GM19023 (cell line): ENCODE results near the gene PRDX1.
A peak's percentile ranks its signal among the peaks of the same experiment; 100 is the strongest.
"Not testable (repeated sequence)": the region's sequence is repeated elsewhere in the genome, so short reads cannot be mapped to it uniquely, and the experiment has no call there.

Experiments used
- ATAC-seq: cut with Tn5 transposase; IDR thresholded peaks from one replicate; pipeline ENCODE4 v1.9.1; 2021; ENCODE audit warnings: mild to moderate bottlenecking, moderate library complexity; ENCODE audit not compliant: unreplicated experiment

The PRDX1 gene

DNA sequence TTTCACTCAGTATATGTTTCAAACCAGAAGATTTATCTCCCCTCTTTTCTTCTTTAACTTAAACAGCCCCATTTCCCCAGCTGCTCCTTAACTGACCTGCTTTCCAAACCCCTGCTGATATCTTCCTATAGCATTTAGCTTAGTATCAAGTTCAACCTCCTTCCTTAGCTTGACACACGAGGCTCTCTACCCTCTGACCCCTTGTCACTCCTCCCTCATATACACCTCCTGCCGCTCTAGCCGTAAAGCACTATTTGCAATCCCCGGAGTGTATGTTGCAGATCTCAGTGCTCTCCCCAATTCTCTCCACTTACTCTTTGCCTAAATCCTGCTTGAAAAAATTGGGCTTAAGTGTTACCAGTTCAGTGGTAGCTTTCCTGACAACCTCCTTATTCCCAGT is 15.2 kb upstream of the PRDX1 start:
- no peak for ATAC-seq

DNA sequence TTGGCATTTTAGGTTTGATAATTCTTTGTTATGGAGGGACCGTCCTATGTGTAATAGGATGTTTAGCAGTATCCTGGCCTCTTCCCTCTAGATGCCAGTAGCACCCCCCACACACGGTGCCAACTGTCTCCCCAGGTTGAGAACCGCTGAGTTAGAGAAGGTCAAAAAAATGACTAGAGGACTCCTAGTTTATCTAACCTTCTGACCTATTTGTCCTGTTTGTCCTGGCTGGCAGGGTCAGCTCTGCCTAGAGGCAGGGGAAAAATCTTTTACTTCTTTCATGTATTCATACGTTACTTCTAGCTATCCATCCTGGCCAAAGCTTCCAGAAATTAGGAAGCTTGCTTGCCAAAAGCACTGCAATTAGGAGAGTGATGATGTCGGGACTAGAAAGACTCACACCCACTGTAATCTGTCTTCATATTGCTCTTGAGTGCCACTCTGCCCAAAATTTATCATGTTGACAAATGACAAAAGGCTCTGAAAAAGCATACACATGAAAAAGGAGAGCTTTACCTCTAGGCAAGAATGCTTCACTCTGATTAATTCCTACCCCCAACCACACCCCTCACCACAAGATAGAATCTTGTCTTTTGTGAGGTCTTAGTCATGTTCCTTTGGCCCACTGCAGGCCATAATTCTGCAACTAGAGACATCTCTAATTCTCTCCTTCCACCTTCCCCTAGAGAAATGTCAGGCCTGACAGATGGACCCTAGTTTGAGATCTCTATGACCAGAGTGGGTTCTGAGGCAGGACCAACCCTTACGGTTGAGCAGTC is 14.5 kb upstream of the PRDX1 start:
- no peak for ATAC-seq

DNA sequence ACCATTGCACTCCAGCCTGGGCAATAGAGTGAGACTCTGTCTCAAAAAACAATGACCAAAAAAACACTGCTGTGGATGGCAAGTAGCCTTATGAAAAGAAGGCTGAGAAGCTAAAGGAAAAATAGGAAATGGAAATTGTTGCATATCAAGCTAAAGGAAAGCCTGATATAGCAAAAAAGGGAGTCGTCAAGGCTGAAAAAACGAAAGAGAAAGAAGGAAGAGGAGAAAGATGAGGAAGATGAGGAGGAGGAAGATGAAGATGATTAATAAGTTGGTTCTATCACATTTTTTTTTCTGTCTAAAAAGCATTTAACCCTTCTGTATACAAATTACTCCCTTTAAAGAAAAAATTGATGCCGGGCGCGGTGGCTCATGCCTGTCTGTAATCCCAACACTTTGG is 10.2 kb upstream of the PRDX1 start:
- ATAC-seq: no peak

DNA sequence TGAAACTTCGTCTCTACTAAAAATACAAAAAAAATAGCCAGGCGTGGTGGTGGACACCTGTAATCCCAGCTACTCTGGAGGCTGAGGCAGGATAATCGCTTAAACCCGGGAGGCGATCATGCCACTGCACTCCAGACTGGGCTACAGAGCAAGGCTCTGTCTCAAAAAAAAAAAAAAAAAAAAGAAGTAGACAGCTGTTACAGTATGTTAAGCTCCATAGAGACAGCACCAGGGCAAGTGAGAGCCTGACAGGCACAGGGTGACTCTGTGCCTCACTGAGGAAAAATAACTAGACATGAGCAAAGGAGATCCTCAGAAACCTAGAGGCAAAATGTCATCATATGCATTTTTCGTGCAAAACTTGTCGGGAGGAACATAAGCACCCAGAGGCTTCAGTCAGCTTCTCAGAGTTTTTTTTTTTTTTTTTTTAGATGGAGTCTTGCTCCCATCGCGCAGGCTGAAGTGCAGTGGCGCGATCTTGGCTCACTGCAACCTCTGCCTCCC is 9.0 kb upstream of the PRDX1 start:
- ATAC-seq: no peak

DNA sequence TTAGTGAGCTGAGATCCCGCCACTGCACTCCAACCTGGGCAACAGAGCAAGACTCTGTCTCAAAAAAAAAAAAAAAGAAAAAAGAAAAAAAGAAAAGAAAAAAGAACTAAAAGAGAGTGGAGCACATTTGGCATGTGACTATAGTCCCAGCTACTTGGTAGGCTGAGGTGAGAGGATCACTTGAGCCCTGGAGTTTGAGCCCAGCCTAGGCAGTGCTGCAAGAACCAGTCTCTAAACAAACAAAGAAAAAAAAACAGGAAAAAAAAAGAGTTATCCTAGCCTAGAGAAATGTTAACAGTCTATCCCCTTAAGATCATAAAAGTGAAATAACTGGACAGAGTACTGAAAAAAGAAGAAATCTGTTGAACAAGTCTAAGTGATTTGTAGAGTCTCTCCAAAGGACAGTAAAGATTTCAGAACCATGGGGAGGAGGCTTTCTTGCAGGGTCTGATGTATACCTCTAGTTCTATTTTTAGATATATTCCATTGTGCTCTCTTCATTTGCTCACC is 4.5 kb upstream of the PRDX1 start:
- no peak for ATAC-seq

DNA sequence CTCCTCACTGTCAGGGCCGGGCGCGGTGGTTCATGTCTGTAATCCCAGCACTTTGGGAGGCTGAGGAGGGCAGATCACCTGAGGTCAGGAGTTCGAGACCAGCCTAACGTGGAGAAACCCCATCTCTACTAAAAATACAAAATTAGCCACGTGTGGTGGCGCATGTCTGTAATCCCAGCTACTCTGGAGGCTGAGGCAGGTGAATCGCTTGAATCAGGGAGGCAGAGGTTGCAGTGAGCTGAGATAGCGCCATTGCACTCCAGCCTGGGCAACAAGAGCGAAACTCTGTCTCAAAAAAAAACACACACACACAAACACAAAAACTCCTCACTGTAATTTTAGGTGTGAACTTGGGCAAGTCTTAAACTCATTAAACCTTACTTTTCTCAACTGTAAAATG is 2.3 kb upstream of the PRDX1 start:
- not testable (repeated sequence) for ATAC-seq

DNA sequence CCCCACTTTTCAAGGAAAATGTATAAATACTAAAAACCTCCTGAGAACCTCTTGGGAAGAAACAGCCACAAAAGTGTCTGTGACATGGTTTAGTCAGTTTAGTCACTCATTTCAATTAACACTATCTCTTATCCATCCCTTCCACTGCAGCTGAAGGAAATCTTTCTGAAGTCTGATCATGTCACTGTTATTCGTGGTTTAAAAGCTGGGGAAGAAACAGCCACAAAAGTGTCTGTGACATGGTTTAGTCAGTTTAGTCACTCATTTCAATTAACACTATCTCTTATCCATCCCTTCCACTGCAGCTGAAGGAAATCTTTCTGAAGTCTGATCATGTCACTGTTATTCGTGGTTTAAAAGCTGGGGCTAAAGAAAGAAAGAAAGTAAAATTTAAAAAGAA is 1.8 kb upstream of the PRDX1 start:
- ATAC-seq: not testable (repeated sequence)

DNA sequence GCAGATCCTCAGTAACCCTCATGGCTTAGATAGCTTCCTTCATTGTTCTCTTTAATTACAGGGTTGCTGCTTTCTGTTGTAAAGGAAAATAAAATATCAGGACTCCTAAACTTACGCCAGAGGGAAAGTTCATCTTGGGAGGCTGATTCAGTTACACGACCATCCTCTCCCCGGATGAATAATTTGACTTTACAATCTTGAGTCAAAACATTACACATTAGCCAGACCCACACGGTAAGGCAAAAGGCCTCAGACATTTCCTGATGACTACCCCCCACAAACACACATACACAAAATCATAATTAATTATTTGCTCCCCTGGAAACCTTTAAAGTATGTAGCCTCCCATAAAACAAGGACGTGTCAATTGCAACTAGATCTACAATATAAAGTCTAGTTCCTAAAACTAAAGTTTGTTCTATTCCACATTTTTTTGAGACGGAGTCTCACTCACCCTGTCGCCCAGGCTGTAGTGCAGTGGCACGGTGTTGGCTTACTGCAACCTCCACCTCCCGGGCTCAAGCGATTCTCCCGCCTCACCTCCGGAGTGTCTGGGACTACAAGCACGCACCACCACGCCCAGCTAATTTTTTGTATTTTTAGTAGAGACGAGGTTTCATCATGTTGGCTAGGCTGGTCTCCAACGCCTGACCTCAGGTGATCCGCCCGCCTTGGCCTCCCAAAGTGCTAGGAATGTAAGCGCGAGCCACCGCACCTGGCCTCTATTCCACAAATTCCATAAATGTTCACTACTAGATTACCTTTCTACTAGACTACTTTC is 830 bp upstream of the PRDX1 start:
- peak; percentile 13 for ATAC-seq

DNA sequence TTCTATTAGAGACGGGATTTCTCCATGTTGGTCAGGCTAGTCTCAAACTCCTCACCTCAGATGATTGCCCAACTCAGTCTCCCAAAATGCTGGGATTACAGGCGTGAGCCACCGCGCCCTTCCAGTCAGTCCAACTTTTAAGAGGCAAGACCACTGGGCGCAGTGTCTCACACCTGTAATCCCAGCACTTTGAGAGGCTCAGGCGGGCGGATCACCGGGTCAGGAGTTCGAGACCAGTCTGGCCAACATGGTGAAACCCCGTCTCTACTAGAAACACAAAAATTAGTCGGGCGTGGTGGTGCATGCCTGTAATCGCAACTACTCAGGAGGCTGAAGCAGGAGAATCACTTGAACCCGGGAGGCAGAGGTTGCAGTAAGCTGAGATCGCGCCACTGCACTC is 1.9 kb downstream of the PRDX1 start:
- ATAC-seq: not testable (repeated sequence)

DNA sequence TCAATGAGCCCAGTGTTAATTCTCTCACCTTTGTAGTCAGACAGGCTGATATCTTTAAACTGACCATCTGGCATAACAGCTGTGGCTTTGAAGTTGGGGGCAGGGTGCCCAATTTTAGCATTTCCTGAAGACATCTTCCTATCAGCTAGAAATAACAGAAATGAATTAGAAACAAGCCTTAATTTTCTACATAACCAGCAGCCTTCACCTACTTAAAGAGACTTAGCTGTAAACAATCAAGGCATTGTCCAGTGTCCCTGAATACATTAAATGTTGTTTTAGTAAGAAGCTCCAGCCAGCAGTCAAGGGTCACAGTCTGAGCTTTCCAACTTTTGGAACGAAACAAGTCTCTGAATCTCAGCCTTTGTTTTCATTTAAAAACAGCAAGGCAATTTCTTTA is 2.8 kb downstream of the PRDX1 start:
- ATAC-seq: no peak

DNA sequence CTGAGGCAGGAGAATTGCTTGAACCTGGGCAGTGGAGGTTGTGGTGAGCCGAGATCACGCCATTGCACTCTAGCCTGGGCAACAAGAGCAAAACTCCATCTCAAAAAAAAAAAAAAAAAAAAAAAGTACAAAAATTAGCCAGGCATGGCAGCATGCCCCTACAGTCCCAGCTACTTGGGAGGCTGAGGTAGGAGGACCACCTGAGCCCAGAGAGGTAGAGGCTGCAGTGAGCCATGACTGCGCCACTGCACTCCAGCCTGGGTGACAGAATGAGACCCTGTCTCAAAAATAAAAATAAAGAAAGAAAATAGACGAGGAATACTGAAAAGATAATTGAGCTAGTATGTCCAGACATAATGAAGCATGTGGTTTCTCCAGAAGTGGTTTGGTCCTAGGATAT is 3.3 kb downstream of the PRDX1 start:
- not testable (repeated sequence) for ATAC-seq

DNA sequence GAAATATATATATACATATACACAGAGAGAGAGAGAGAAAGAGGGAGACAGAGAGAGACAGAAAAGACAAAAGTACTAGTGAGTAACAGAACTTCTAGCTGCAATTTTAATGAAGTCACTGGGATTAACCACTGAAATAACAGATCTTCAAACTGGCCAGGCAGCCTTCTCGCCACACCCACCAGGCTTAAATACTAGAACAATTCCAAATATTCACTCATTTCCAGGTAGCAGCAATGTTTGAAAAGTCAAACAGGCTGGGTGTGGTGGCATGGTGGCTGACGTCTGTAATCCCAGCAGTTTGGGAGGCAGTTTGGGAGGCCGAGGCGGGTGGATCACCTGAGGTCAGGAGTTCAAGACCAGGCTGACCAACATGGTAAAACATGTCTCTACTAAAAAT is 5.2 kb downstream of the PRDX1 start:
- no peak for ATAC-seq

DNA sequence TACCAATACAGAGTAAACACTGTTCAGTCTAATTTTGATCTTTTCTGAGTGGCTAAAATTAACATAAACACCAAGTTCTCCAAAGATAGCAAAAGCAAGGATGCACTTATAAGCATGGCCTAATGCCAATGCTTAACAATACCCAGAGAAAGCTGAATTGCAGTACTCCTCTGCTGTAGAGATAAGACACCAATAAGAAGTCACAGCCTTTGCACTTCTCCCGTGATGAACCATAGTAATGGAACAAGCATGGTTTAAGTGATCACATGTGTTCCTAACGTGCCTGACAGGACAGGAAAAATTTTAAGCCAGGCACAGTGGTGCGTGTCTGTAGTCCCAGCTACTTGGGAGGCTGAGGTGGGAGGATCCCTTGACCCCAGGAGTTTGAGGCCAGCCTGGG is 5.6 kb downstream of the PRDX1 start:
- no peak for ATAC-seq

DNA sequence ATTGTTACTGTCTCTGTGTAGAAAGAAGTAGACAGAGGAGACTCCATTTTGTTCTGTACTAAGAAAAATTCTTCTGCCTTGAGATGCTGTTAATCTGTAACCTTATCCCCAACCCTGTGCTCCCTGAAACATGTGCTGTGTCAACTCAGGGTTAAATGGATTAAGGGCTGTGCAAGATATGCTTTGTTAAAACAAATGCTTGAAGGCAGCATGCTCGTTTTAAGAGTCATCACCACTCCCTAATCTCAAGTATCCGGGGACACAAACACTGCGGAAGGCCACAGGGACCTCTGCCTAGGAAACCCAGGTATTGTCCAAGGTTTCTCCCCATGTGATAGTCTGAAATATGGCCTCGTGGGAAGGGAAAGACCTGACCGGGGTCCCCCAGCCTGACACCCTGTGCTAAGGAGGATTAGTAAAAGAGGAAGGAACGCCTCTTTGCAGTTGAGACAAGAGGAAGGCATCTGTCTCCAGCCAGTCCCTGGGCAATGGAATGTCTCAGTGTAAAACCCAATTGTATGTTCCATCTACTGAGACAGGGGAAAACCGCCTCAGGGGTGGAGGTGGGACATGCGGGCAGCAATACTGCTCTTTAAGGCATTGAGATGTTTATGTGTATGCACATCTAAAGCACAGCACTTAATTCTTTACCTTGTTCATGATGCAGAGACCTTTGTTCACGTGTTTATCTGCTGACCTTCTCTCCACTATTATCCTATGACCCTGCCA is 8.0 kb downstream of the PRDX1 start:
- ATAC-seq: not testable (repeated sequence)

DNA sequence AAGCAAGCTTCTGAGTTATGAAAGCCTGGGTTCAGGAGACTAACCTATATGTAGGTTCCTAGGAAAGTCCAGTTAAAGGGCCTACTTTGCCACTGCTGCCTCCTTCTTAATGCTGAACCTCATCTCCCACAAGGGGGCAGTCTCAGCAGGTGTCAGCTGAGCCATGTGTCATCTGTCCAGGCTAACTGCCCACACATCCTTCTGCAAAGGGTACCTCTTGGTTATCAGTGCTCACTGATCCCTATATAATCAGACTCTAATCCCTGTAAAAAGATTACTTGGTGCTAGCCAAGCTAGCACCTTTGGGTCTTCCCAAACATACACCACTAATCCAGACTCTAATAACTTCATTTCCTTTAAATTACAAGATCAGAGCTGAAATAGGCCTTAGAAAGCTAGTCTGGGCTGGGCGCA is 9.0 kb downstream of the PRDX1 start:
- no peak for ATAC-seq

DNA sequence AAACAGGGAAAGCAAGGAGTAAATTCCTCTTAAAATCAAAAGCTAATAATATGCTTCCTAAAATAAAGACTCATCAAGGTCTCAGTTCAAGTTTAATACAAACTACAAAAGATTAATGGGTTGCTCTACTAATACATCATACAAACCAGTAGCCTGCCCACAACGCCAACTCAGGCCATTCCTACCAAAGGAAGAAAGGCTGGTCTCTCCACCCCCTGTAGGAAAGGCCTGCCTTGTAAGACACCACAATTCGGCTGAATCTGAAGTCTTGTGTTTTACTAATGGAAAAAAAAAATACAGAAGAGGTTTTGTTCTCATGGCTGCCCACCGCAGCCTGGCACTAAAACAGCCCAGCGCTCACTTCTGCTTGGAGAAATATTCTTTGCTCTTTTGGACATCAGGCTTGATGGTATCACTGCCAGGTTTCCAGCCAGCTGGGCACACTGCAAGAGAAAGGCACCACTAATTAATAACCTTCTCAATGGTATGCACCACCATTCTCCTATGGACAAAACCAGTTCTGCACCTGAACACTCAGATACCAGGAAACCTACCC is 10.6 kb downstream of the PRDX1 start:
- no peak for ATAC-seq

DNA sequence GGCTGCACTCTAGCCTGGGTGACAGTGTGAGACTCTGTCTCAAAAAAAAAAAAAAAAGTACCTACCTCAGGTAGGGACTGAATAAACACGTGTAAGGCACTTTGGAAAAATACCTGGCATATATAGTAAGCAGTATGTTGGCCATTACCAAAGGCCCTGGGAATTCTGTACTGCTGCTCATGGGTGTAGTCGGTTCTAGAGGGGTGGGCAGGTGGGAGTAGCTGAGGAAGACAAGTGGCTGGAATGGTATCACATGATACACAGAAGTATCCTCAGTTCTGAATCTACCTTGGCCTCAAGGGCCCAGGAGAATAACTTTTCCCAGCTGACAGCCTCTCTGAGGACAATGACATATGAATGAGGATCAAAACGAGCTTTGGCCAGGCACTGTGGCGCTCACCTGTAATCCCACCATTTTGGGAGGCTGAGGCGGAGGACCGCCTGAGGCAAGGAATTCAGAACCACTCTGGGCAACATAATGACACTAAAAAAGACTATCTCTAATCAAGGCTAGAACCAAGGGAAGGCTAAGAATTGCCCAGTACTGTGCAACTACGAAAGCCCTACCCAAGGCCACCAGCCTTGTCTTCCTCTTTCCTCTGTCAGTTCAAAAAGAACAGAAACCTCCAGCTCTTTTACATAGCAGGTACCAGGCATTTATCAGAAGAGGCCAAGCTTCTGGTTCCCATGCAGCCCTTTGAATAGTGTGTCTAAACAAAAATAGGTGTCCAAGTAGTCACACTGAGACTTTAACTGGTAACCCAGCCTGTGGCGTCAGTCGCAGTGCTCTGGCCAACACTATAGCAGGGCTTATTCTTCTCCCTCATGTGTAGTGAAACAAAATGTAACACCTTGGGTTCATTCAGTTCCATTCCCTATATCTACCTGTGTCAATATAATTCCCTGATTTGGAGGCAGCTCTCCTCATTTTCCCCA is 11.4 kb downstream of the PRDX1 start:
- ATAC-seq: no peak

DNA sequence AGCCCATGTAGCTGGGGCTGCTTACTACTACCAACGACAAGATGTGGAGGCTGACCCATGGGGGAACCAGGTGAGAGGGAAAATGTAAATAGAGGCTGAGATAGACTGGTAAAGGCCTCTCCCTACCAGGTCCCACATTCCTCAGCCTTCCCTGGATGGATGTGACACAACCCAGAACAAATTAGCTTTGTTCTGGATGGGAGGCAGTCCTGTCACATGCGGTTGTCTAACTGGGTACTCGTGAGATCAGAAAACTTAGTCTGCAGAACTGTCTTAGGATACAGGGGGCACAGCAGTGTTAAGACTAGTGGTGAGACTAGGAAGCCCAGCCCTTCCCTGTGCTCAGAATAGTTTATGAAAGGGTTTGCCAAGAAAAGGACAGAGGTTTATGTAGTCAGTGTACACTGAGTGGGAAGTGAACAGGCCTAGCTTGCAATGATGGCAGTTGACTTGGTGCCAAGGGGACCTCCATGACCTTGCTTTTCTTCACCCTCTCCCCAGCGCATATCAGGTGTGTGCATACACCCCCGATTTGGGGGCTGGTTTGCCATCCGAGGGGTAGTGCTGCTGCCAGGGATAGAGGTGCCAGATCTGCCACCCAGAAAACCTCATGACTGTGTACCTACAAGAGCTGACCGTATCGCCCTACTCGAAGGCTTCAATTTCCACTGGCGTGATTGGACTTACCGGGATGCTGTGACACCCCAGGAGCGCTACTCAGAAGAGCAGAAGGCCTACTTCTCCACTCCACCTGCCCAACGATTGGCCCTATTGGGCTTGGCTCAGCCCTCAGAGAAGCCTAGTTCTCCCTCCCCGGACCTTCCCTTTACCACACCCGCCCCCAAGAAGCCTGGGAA is 13.2 kb downstream of the PRDX1 start:
- no peak for ATAC-seq

DNA sequence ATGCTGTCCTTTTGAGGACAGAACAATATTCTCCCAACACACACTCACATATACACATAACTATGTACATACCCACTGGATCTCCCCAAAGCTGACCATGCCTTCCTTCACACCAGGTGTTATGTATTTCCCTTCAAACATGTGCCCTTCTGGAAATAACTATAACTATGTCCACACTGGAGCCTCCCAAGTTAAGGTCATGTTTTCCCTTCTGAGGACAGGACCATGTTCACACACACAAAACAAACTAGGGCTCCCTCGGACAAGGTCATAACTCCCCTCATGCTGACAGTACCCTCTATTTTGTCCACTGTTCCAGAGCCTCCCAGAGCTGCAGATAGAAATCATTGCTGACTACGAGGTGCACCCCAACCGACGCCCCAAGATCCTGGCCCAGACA is 13.8 kb downstream of the PRDX1 start:
- no peak for ATAC-seq
